Loucy (cell line): ENCODE data around the gene SDK1.

Experiments used
- H2AFZ ChIP-seq: fragments of 200-600 bp; sonication (generic); 2 replicates; pipeline ENCODE4 v1.6.0; 2016; ENCODE audit warnings: antibody characterized with exemption, mild to moderate bottlenecking, low read length, moderate library complexity
- H3F3A ChIP-seq: fragments of 200-600 bp; 2 replicates; pipeline ENCODE4 v1.6.0; 2016; ENCODE audit warnings: antibody characterized with exemption, low read depth, mild to moderate bottlenecking
- H3K27me3 ChIP-seq: fragments of 200-600 bp; sonication (generic); 2 replicates; pipeline ENCODE4 v1.6.1; 2014; ENCODE audit warnings: low read length, mild to moderate bottlenecking; ENCODE audit not compliant: insufficient read depth, poor library complexity, severe bottlenecking
- H3K36me3 ChIP-seq: fragments of 200-600 bp; sonication (generic); 2 replicates; pipeline ENCODE4 v1.6.1; 2016; ENCODE audit warnings: low read length; ENCODE audit not compliant: insufficient read depth
- H3K4me1 ChIP-seq: fragments of 200-600 bp; sonication (generic); 2 replicates; pipeline ENCODE4 v1.5.1; 2014; ENCODE audit warnings: low read length, mild to moderate bottlenecking; ENCODE audit not compliant: insufficient read depth, poor library complexity, severe bottlenecking
- H3K4me2 ChIP-seq: fragments of 200-600 bp; sonication (generic); 2 replicates; pipeline ENCODE4 v1.6.0; 2014; ENCODE audit warnings: antibody characterized with exemption, low read length, low read depth, mild to moderate bottlenecking; ENCODE audit not compliant: poor library complexity, severe bottlenecking
- H3K4me3 ChIP-seq: fragments of 200-600 bp; sonication (generic); 2 replicates; pipeline ENCODE4 v1.5.1; 2014; ENCODE audit warnings: low read length, mild to moderate bottlenecking, mixed read lengths; ENCODE audit not compliant: poor library complexity, severe bottlenecking
- H3K79me2 ChIP-seq: fragments of 200-600 bp; sonication (generic); 2 replicates; pipeline ENCODE4 v1.6.1; 2014; ENCODE audit warnings: low read length; ENCODE audit not compliant: insufficient read depth
- H3K9ac ChIP-seq: fragments of 200-600 bp; sonication (generic); 2 replicates; pipeline ENCODE4 v1.6.0; 2014; ENCODE audit warnings: mild to moderate bottlenecking, low read depth, low read length, moderate library complexity; ENCODE audit not compliant: poor library complexity, severe bottlenecking
- H3K9me2 ChIP-seq: fragments of 200-600 bp; sonication (generic); replicated peaks from 2 replicates; pipeline ENCODE4 v1.6.1; 2016; ENCODE audit warnings: low read depth, low read length, mixed read lengths
- H3K9me3 ChIP-seq: fragments of 200-600 bp; sonication (generic); 2 replicates; pipeline ENCODE4 v1.6.1; 2014; ENCODE audit warnings: mild to moderate bottlenecking, antibody characterized with exemption, low read length, low read depth; ENCODE audit not compliant: insufficient read depth
- H4K20me1 ChIP-seq: fragments of 200-600 bp; sonication (generic); 2 replicates; pipeline ENCODE4 v1.6.0; 2014; ENCODE audit warnings: antibody characterized with exemption, low read length, mild to moderate bottlenecking; ENCODE audit not compliant: insufficient read depth, poor library complexity, severe bottlenecking
- CTCF ChIP-seq: fragments of 200-600 bp; sonication (generic); conservative IDR thresholded peaks from 2 replicates; pipeline ENCODE4 v1.5.1; 2014; ENCODE audit warnings: mild to moderate bottlenecking, antibody characterized with exemption, low read length
- EZH2phosphoT487 ChIP-seq: fragments of 200-600 bp; IDR thresholded peaks from 2 replicates; pipeline ENCODE4 v1.6.1; 2018; ENCODE audit warnings: antibody characterized with exemption, mild to moderate bottlenecking, moderate library complexity, borderline replicate concordance

Gene SDK1

GRCh38 chr7:4177001-4177400 lies 875.9 kb downstream of the SDK1 start:
- no peak overlapping the region for H2AFZ ChIP-seq
- no peaks in the 10 kb centered on the region for H3K27me3 ChIP-seq
- H3K79me2 ChIP-seq, result no peaks in the 10 kb centered on the region
- H3K4me1 ChIP-seq, result no peaks in the 10 kb centered on the region
- H3K36me3 ChIP-seq, result no peaks in the 10 kb centered on the region
- no peak overlapping the region for H3K4me2 ChIP-seq
- no peaks in the 10 kb centered on the region for H4K20me1 ChIP-seq
- H3K9me3 ChIP-seq, result peaks cover 4% of the 10 kb centered on the region; the same call in 1 of the 2 replicates
- TF ChIP-seq CTCF (no peak), EZH2phosphoT487 (no peak)
- no peak overlapping the region for H3K4me3 ChIP-seq
- no peak overlapping the region for H3K9ac ChIP-seq
- no peaks in the 10 kb centered on the region for H3F3A ChIP-seq
- no peaks in the 10 kb centered on the region for H3K9me2 ChIP-seq

- H3K9me2 ChIP-seq, result no peaks in the 10 kb centered on the region
- H3K4me1 ChIP-seq, result no peaks in the 10 kb centered on the region
- H3K4me3 ChIP-seq, result no peak overlapping the region
- no peaks in the 10 kb centered on the region for H3F3A ChIP-seq
- H4K20me1 ChIP-seq, result no peaks in the 10 kb centered on the region
- H3K27me3 ChIP-seq, result no peaks in the 10 kb centered on the region
- no peaks in the 10 kb centered on the region for H3K79me2 ChIP-seq
- TF ChIP-seq CTCF (no peak), EZH2phosphoT487 (no peak)
- no peak overlapping the region for H3K4me2 ChIP-seq
- no peak overlapping the region for H3K9ac ChIP-seq
- H2AFZ ChIP-seq, result no peak overlapping the region
- H3K9me3 ChIP-seq, result peaks cover 7% of the 10 kb centered on the region; the same call in 1 of the 2 replicates
- H3K36me3 ChIP-seq, result no peaks in the 10 kb centered on the region
Measured at GRCh38 chr7:4178416-4178815, 877.4 kb downstream of the SDK1 start.

GRCh38 chr7:4178916-4179687 lies 878.0 kb downstream of the SDK1 start:
- H3K9ac ChIP-seq, result no peak overlapping the region
- H3K4me2 ChIP-seq, result no peak overlapping the region
- no peak for TF ChIP-seq EZH2phosphoT487
- no peak for TF ChIP-seq CTCF
- no peak overlapping the region for H2AFZ ChIP-seq
- H3K36me3 ChIP-seq, result no peaks in the 10 kb centered on the region
- H3K4me1 ChIP-seq, result no peaks in the 10 kb centered on the region
- H3K9me3 ChIP-seq, result peaks cover 7% of the 10 kb centered on the region; the same call in 1 of the 2 replicates
- no peaks in the 10 kb centered on the region for H3F3A ChIP-seq
- H4K20me1 ChIP-seq, result no peaks in the 10 kb centered on the region
- no peak overlapping the region for H3K4me3 ChIP-seq
- no peaks in the 10 kb centered on the region for H3K9me2 ChIP-seq
- no peaks in the 10 kb centered on the region for H3K27me3 ChIP-seq
- no peaks in the 10 kb centered on the region for H3K79me2 ChIP-seq
